ENCODE measurements around the gene COL8A2.

The COL8A2 gene

DNA sequence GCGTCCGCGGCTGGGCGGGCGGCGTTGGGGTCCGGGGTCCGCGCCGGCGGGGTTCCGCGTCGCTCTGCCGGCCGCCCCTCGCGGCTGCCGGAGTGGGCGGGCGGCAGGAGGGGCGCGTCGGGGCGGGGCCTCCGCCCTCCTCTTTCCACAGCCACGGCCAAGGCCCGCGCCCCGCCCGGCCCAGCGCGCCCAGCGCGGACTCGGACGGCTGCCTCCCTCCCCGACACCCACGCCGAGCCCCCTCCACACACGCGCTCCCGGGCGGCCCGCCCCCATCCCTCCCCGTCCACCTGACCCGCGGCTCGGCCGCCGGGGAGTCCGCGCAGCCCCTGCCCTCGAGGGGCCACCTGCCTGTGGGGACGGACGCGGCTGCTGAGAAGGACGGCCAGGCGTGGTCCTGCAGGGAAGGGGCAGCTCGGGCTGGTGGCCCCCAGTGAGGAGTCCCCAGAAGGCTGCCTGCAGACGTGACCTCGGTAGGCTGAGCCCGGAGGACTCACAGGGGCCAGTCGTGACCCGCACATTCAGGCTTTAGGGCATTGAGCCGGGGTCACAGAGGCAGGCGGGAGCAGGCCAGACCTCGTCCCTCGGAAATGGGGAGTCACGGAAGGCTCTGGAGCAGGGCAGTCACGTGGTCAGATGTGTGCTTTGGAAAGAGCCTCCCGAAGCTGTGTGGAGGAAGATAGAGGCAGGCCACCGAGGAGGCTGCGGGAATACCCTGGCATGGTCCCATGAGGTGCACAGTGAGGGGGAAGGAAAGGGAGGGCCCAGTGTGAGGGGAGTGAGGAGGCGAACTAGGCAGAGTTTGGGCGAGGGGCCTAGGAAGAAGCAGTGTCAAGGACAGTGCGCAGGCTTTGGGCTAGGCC is at the start of gene COL8A2:
Gene COL8A2 (minus strand): TSS at position 94 of the 863 bp plus-strand sequence. CDS start 24,980 bp downstream, outside the sequence.
- TF ChIP-seq, protein P1, sequence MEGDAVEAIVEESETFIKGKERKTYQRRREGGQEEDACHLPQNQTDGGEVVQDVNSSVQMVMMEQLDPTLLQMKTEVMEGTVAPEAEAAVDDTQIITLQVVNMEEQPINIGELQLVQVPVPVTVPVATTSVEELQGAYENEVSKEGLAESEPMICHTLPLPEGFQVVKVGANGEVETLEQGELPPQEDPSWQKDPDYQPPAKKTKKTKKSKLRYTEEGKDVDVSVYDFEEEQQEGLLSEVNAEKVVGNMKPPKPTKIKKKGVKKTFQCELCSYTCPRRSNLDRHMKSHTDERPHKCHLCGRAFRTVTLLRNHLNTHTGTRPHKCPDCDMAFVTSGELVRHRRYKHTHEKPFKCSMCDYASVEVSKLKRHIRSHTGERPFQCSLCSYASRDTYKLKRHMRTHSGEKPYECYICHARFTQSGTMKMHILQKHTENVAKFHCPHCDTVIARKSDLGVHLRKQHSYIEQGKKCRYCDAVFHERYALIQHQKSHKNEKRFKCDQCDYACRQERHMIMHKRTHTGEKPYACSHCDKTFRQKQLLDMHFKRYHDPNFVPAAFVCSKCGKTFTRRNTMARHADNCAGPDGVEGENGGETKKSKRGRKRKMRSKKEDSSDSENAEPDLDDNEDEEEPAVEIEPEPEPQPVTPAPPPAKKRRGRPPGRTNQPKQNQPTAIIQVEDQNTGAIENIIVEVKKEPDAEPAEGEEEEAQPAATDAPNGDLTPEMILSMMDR (conservative IDR thresholded peaks at IDR 0.05; ENCODE audit: low read length) = no peak
- H3K4me3 ChIP-seq (ENCODE audit: low read length) = peak within 1 kb of the TSS; percentile 39
- no peak for DNase-seq (ENCODE audit: low read depth)

DNA sequence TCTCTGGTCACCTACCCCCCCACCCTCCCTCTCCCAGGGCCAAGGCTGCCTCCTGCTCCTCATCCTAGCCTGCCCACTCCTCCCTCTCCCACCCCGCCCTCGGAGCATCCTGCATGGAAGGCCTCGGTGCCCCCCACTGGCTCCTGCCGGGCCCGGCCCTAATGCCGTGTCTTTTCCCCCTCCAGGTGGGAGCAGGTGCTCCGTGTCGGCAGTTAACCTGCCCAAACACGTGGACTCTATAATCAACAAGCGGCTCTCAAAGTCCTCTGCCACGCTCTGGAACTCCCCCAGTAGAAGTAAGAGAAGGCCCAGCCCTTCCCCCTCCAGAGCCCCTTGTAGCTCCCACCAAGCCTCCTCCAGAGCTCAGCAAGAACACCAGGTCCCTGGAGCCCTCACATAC is 49.7 kb upstream of the COL8A2 start:
- H3K4me3 ChIP-seq (ENCODE audit: low read length) = no peak overlapping the region
- TF ChIP-seq, protein P1 (conservative IDR thresholded peaks at IDR 0.05; ENCODE audit: low read length) = no peak
- no peak for DNase-seq (ENCODE audit: low read depth)

DNA sequence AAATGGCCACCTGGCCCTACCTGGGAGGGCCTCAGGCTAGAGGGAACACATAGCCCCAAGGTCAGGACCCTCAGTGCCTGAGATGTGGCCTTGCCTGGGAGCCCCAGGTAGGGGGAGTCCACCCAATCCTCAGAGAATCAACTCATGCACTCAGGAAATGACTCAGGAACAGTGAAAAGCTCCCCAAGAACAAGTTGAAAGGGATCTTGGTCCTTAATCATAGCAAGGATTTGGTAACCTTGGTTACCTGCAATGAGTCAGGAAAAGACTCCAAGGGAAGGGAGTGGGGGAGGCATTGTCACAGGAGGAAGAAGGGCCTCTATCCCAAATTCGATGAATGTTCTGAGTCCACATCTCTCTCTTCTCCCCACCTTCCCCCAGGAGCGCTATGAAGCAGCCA is 48.0 kb upstream of the COL8A2 start:
- TF ChIP-seq, protein P1 (conservative IDR thresholded peaks at IDR 0.05; ENCODE audit: low read length) = no peak
- H3K4me3 ChIP-seq (ENCODE audit: low read length) = no peak overlapping the region
- peak; percentile 70 for DNase-seq (ENCODE audit: low read depth)

DNA sequence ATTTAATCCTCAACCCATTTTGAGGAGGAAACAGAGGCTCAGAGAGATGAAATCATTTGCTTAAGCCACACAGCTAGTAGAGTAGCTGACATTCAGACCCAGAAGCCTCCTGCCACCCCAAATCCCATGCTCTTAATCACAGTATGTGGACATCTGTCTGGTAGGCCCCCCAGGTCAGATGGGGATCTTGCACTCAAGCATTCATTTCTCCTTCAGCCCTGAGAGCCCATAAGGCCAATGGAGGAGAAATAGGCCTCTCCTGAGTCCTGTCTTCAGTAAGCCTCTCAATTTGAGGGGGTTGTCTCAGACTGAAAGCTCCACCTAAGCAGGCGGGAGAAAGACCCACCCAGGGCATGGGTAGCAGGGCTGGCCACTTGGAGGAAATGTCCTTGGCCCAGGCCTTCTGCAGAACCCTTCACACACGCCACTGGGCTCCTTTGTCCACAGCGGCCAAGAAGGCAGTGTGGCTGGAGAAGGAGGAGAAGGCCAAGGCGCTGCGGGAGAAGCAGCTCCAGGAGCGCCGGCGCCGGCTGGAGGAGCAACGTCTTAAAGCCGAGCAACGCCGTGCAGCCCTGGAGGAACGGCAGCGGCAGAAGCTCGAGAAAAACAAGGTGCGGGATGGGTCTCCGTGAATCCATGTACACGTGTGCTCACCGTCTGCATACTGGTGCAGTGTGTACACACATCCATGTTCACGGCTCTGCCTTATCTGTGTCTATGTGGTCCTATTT is 47.2 kb upstream of the COL8A2 start:
- TF ChIP-seq, protein P1 (conservative IDR thresholded peaks at IDR 0.05; ENCODE audit: low read length) = no peak
- DNase-seq (ENCODE audit: low read depth) = no peak
- H3K4me3 ChIP-seq (ENCODE audit: low read length) = no peak overlapping the region

GRCh38 chr1:36170643-36171412 is 45.8 kb upstream of the COL8A2 start:
- H3K4me3 ChIP-seq (ENCODE audit: low read length) = no peak overlapping the region
- TF ChIP-seq, protein P1 (conservative IDR thresholded peaks at IDR 0.05; ENCODE audit: low read length) = no peak
- DNase-seq (ENCODE audit: low read depth) = no peak

DNA sequence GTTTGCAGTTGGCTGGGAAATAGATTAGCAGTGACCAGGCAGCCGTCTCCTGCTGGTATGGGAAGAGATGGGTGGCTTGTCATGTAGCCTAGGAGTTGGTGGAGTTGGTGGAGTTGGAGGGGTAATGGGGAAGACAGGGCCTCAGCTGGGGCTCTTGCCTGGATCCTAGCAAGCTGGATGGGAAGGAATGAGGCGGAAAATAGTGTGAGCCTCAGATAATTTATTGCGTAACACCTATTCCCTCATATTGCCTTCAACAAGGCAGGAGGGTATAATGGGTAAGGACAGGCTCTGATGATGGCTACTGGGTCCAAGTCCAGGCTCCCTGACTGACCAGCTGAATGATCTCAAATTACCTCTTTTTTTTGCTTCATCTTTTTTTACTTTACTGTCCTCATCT is 43.5 kb upstream of the COL8A2 start:
- TF ChIP-seq, protein P1 (conservative IDR thresholded peaks at IDR 0.05; ENCODE audit: low read length) = no peak
- no peak overlapping the region for H3K4me3 ChIP-seq (ENCODE audit: low read length)
- no peak for DNase-seq (ENCODE audit: low read depth)

All from AG10803 (cell line).